Stimulated activated CD4-positive, alpha-beta T cell treated with anti-CD3 and anti-CD28 coated beads, Interleukin-12 subunit alpha, Interleukin-12 subunit beta, amount 100 ng/mL, for 24 hours (primary cell): ENCODE measurements around the gene HECTD2.
"Not testable (repeated sequence)": the region's sequence is repeated elsewhere in the genome, so short reads cannot be mapped to it uniquely, and the experiment has no call there.

Source experiments
- DNase-seq, 2 experiments: peaks; one replicate each; pipeline ENCODE4 v3.0.0-alpha.2; 2020; ENCODE audit warnings: low read depth in 2 of 2

Gene HECTD2

GRCh38 chr10:91472911-91473310 lies 62.8 kb downstream of the HECTD2 start:
- no peak for DNase-seq

- no peak for DNase-seq
Measured at GRCh38 chr10:91474009-91474408, 63.9 kb downstream of the HECTD2 start.

GRCh38 chr10:91477236-91477635 lies 67.1 kb downstream of the HECTD2 start:
- no peak for DNase-seq

- no peak for DNase-seq
Measured at GRCh38 chr10:91479583-91479982, 69.4 kb downstream of the HECTD2 start.

GRCh38 chr10:91487911-91488582 lies 77.9 kb downstream of the HECTD2 start:
- no peak for DNase-seq

GRCh38 chr10:91493313-91493712 lies 83.2 kb downstream of the HECTD2 start:
- DNase-seq = no peak

- DNase-seq = no peak
Measured at GRCh38 chr10:91495402-91495801, 85.3 kb downstream of the HECTD2 start.

GRCh38 chr10:91496016-91496415 lies 85.9 kb downstream of the HECTD2 start:
- no peak for DNase-seq

- no peak for DNase-seq
Measured at GRCh38 chr10:91511549-91512330, 101.6 kb downstream of the HECTD2 start.

- DNase-seq = no peak
Measured at GRCh38 chr10:91512458-91512857, 102.3 kb downstream of the HECTD2 start.

GRCh38 chr10:91513598-91514424 lies 103.7 kb downstream of the HECTD2 start:
- DNase-seq = no peak

- DNase-seq = no peak
Measured at GRCh38 chr10:91514787-91515186, 104.6 kb downstream of the HECTD2 start.

GRCh38 chr10:91517394-91517793 lies 107.2 kb downstream of the HECTD2 start:
- DNase-seq = no peak

- DNase-seq = no peak
Measured at GRCh38 chr10:91519899-91520514, 109.9 kb downstream of the HECTD2 start.

GRCh38 chr10:91520661-91521060 lies 110.5 kb downstream of the HECTD2 start:
- no peak for DNase-seq

- DNase-seq = no peak
Measured at GRCh38 chr10:91521439-91521838, 111.3 kb downstream of the HECTD2 start.

- DNase-seq = no peak
Measured at GRCh38 chr10:91525896-91526712, 116.0 kb downstream of the HECTD2 start.

GRCh38 chr10:91528080-91528479 lies 117.9 kb downstream of the HECTD2 start:
- no peak for DNase-seq

GRCh38 chr10:91528768-91529167 lies 118.6 kb downstream of the HECTD2 start:
- DNase-seq = no peak

GRCh38 chr10:91534789-91535188 lies 124.6 kb downstream of the HECTD2 start:
- DNase-seq = not testable (repeated sequence)

GRCh38 chr10:91536111-91536510 lies 126.0 kb downstream of the HECTD2 start:
- DNase-seq = no peak
